Activated CD8-positive, alpha-beta T cell treated with anti-CD3 and anti-CD28 coated beads, Interleukin-2, amount 10 ng/mL, durations not matched to agents 7 days and 5 days (primary cell): ENCODE measurements around the gene SUCLG2. TPM values are rescaled to one million over a fixed set of nuclear protein-coding genes. Genes with fewer than 3 reads are reported as not detected.

ENCODE experiments used
- ATAC-seq: fragments of 150-1000 bp; cut with Tn5 transposase; one replicate; pipeline ENCODE4 v1.10.0; 2021; ENCODE audit warnings: moderate library complexity
- CTCF ChIA-PET: fragments of 350-600 bp; sonication (Branson Sonifier 250); formaldehyde crosslinking; loops from one replicate; lab custom pipeline; 2021; ENCODE audit warnings: antibody characterized with exemption; lab: Charles Lee
- POLR2A ChIA-PET: fragments of 350-600 bp; sonication (Branson Sonifier 250); formaldehyde crosslinking; loops from one replicate; lab custom pipeline; 2021; ENCODE audit warnings: antibody characterized with exemption; lab: Charles Lee
- DNase-seq: peaks from one replicate; pipeline ENCODE4 v3.0.0-alpha.2; 2020
- H3K27ac Mint-ChIP-seq: one replicate; pipeline ENCODE4 v1.8.0; 2021; ENCODE audit warnings: mild to moderate bottlenecking, mixed read lengths
- H3K27me3 Mint-ChIP-seq: one replicate; pipeline ENCODE4 v1.8.0; 2021; ENCODE audit warnings: low read depth, mixed read lengths
- H3K36me3 Mint-ChIP-seq: one replicate; pipeline ENCODE4 v1.8.0; 2021; ENCODE audit warnings: low read depth, mixed read lengths
- H3K4me1 Mint-ChIP-seq: one replicate; pipeline ENCODE4 v1.8.0; 2021; ENCODE audit warnings: low read depth, mixed read lengths
- H3K4me3 Mint-ChIP-seq: one replicate; pipeline ENCODE4 v1.8.0; 2021; ENCODE audit warnings: mild to moderate bottlenecking, mixed read lengths
- H3K9me3 Mint-ChIP-seq: one replicate; pipeline ENCODE4 v1.8.0; 2022; ENCODE audit warnings: mixed read lengths; ENCODE audit not compliant: insufficient read depth
- total RNA-seq, 2 experiments: library from RNA; stranded (reverse); gene quantifications; one replicate each; pipeline ENCODE4 v1.2.3, GENCODE V29; 2021

SUCLG2 gene
- total RNA-seq, 2 experiments from 2014 or later = 51.7 to 55.0 TPM

DNA sequence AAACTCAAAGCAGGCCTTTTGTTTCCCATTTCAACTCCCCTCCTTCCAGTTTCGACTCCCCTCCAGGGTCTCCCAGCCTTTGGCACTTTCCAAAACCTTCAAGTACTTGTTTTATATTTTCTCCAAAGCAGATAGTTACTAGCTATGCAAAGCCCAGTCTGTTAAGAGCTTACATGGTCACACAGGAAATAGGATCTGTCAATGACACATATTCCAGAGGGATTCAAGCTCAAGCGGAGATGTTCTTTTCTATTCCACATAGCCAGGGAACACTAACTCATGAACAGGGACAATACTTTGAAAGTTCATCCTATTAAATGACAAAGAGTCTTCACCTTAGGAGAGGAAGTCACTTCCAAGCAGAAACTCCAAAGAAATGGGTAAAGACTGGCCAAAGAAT, 18.6 kb downstream of the SUCLG2 start:
- H3K4me1 Mint-ChIP-seq = peaks cover 13% of the 10 kb centered on the region

DNA sequence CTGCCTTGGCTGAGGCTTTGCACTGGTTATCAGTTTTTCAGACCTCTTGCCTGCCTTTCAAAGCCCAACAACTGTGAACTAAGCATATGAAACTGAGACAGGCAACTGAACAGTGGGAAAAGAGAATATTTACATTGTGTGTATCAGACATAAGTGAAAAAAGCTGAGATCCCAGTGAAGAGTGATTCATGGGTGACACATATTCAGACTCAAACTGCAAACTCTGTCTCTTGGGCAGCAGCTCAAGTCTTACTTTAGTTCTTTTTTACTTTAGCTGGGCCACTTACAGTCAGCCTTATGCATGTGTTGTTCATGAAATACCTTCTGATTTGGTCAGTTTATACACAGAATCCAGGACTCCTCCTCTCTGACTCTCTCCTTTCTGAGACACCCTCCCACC, 19.2 kb downstream of the SUCLG2 start:
- Mint-ChIP-seq H3K9me3 (no peaks in the 10 kb centered on the region), H3K4me3 (no peak overlapping the region), H3K36me3 (peaks cover 54% of the 10 kb centered on the region), H3K27me3 (no peaks in the 10 kb centered on the region), H3K4me1 (peaks cover 13% of the 10 kb centered on the region), H3K27ac (no peak overlapping the region)
- DNase-seq (no peak), ATAC-seq (no peak)
- ChIA-PET POLR2A (no interaction called here), CTCF (interaction anchor here (1.5 kb wide), 1 partner anchor 41 kb away, joined by 5 read pairs; no protein-coding TSS in a partner anchor)

More for the DNA sequence above, 18.6 kb downstream of the SUCLG2 start:
- no peaks in the 10 kb centered on the region for H3K9me3 Mint-ChIP-seq
- H3K27ac Mint-ChIP-seq = no peak overlapping the region
- no peak overlapping the region for H3K4me3 Mint-ChIP-seq
- no peak for ATAC-seq
- H3K27me3 Mint-ChIP-seq = no peaks in the 10 kb centered on the region
- H3K36me3 Mint-ChIP-seq = peaks cover 55% of the 10 kb centered on the region
- no peak for DNase-seq
- ChIA-PET CTCF (interaction anchor here (0.9 kb wide), 1 partner anchor 33 kb away, joined by 3 read pairs; no protein-coding TSS in a partner anchor), POLR2A (no interaction called here)

DNA sequence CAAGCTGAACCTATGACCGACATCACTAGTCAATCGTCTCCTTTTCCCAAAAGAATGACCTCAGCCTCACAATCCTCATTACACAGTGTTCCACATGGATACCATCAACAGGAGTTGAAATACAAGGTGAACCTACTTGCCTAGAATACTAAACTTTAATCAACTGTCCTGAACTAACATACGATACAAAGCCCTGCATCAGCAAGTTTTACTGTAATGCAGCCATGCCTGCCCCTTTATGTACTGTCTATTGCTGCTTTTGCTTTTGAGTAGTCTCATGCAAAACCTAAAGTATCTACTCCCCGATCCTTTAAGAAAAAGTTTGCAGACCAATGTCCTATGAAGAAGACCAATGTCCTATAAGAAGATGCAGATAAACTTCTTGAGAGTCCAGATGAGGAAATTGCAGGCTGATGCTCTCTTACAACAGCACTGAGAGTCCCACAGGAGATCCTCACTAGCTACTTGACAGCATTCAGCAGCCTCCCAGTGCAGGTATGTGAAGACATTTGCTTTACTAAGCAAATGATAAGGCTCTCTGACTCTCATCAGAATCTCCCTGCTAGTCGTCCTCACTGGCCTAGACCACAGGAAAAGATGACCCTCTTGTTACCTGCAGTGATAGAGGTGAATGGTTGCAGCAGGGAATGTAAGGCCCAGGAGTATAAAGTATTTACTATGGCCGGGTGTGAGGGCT, 23.6 kb downstream of the SUCLG2 start:
- ChIA-PET POLR2A (no interaction called here), CTCF (no interaction called here)
- H3K27ac Mint-ChIP-seq = no peak overlapping the region
- H3K4me3 Mint-ChIP-seq = no peak overlapping the region
- peaks cover 47% of the 10 kb centered on the region for H3K36me3 Mint-ChIP-seq
- ATAC-seq (no peak), DNase-seq (no peak)
- H3K9me3 Mint-ChIP-seq = peaks cover 5% of the 10 kb centered on the region
- H3K27me3 Mint-ChIP-seq = no peaks in the 10 kb centered on the region
- H3K4me1 Mint-ChIP-seq = peaks cover 10% of the 10 kb centered on the region

GRCh38 chr3:67624687-67625086, 29.7 kb downstream of the SUCLG2 start:
- no peak for DNase-seq
- Mint-ChIP-seq H3K4me3 (no peak overlapping the region), H3K4me1 (no peaks in the 10 kb centered on the region), H3K9me3 (peaks cover 5% of the 10 kb centered on the region), H3K27ac (no peak overlapping the region), H3K36me3 (peaks cover 61% of the 10 kb centered on the region), H3K27me3 (no peaks in the 10 kb centered on the region)
- CTCF ChIA-PET = interaction anchor here (1.6 kb wide), 1 partner anchor 12 kb away, joined by 3 read pairs; no protein-coding TSS in a partner anchor
- POLR2A ChIA-PET = no interaction called here
- no peak for ATAC-seq

DNA sequence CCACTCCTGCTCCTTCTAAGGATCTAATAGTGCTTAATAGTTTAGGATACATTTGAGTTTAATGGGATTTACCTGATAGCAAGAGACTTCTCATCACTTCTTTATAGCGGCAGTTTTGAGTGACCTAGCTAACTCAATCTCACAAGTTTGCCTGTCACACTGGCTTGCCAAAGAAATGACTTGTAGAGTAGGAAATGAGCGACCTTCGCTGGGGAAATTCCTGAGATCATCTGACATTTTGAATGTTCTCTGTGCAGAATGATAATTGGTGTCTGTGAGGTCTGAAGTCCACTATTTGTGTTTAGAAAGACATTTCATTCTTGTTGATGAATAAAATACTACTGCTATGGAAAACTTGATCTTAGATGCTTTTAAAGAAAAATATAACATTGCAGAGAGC, 30.3 kb downstream of the SUCLG2 start:
- Mint-ChIP-seq H3K27me3 (no peaks in the 10 kb centered on the region), H3K36me3 (peaks cover 65% of the 10 kb centered on the region), H3K4me3 (no peak overlapping the region), H3K27ac (no peak overlapping the region), H3K9me3 (peaks cover 5% of the 10 kb centered on the region), H3K4me1 (no peaks in the 10 kb centered on the region)
- DNase-seq (no peak), ATAC-seq (no peak)
- ChIA-PET POLR2A (no interaction called here), CTCF (interaction anchor here (1.6 kb wide), 1 partner anchor 12 kb away, joined by 3 read pairs; no protein-coding TSS in a partner anchor)

DNA sequence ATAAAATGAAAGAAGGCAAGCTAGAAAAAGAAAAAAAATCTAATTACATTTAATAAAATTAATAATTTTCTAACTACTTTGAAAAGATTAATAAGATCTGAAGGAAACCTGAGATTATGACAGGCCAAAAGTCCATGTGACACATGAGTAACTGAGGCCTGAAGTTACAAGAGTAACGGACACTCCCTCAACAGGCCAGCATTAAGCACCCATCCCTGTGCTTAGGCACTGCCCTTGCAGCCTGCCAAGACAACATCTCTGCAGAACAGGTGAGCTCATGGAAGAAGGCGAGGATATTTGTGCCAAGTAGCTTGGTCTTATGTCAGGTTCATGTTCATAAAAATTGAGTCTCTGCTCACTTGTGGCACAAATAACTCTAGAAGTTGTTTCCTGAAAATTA, 31.8 kb downstream of the SUCLG2 start:
- H3K4me1 Mint-ChIP-seq = no peaks in the 10 kb centered on the region
- no peaks in the 10 kb centered on the region for H3K27me3 Mint-ChIP-seq
- no peak overlapping the region for H3K4me3 Mint-ChIP-seq
- H3K36me3 Mint-ChIP-seq = peaks cover 65% of the 10 kb centered on the region
- ATAC-seq (no peak), DNase-seq (no peak)
- no peaks in the 10 kb centered on the region for H3K9me3 Mint-ChIP-seq
- no peak overlapping the region for H3K27ac Mint-ChIP-seq
- CTCF ChIA-PET = no interaction called here
- POLR2A ChIA-PET = no interaction called here

- Mint-ChIP-seq H3K27me3 (no peaks in the 10 kb centered on the region), H3K27ac (no peak overlapping the region), H3K4me3 (no peak overlapping the region), H3K36me3 (peaks cover 69% of the 10 kb centered on the region), H3K4me1 (no peaks in the 10 kb centered on the region), H3K9me3 (no peaks in the 10 kb centered on the region)
- ChIA-PET POLR2A (no interaction called here), CTCF (interaction anchor here (1.4 kb wide), 1 partner anchor 23 kb away, joined by 3 read pairs; no protein-coding TSS in a partner anchor)
- DNase-seq (no peak), ATAC-seq (no peak)
Measured at GRCh38 chr3:67620869-67621268, 33.5 kb downstream of the SUCLG2 start.

- Mint-ChIP-seq H3K36me3 (peaks cover 69% of the 10 kb centered on the region), H3K27ac (no peak overlapping the region), H3K9me3 (no peaks in the 10 kb centered on the region), H3K27me3 (no peaks in the 10 kb centered on the region), H3K4me1 (no peaks in the 10 kb centered on the region), H3K4me3 (no peak overlapping the region)
- CTCF ChIA-PET = no interaction called here
- ATAC-seq (no peak), DNase-seq (no peak)
- POLR2A ChIA-PET = no interaction called here
Measured at GRCh38 chr3:67619991-67620390, 34.4 kb downstream of the SUCLG2 start.

- DNase-seq (no peak), ATAC-seq (no peak)
- no peaks in the 10 kb centered on the region for H3K27me3 Mint-ChIP-seq
- no peak overlapping the region for H3K27ac Mint-ChIP-seq
- CTCF ChIA-PET = no interaction called here
- H3K4me1 Mint-ChIP-seq = no peaks in the 10 kb centered on the region
- H3K9me3 Mint-ChIP-seq = peaks cover 4% of the 10 kb centered on the region
- peaks cover 66% of the 10 kb centered on the region for H3K36me3 Mint-ChIP-seq
- POLR2A ChIA-PET = no interaction called here
- no peak overlapping the region for H3K4me3 Mint-ChIP-seq
Measured at GRCh38 chr3:67617518-67617917, 36.9 kb downstream of the SUCLG2 start.

DNA sequence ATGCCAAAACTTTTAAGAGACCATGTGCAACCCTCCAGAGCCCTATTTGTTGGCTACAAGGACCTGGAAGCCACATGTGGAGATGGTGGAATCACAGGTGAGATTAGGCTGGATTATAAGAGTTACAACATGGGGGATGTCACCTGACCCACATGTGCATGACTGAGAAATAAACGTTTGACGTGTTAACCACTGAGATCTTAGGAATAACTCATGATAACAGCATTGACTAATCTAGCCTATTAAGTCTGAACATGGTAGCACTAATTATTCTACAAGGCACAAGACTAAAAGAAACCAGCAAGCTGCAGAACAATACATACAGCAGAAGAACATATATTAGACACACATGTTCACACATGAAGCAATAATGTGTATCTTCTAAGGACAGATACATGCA, 38.4 kb downstream of the SUCLG2 start:
- no peaks in the 10 kb centered on the region for H3K27me3 Mint-ChIP-seq
- POLR2A ChIA-PET = no interaction called here
- DNase-seq (no peak), ATAC-seq (no peak)
- peaks cover 5% of the 10 kb centered on the region for H3K4me1 Mint-ChIP-seq
- H3K36me3 Mint-ChIP-seq = peaks cover 74% of the 10 kb centered on the region
- no peak overlapping the region for H3K27ac Mint-ChIP-seq
- peaks cover 4% of the 10 kb centered on the region for H3K9me3 Mint-ChIP-seq
- CTCF ChIA-PET = no interaction called here
- H3K4me3 Mint-ChIP-seq = no peak overlapping the region

DNA sequence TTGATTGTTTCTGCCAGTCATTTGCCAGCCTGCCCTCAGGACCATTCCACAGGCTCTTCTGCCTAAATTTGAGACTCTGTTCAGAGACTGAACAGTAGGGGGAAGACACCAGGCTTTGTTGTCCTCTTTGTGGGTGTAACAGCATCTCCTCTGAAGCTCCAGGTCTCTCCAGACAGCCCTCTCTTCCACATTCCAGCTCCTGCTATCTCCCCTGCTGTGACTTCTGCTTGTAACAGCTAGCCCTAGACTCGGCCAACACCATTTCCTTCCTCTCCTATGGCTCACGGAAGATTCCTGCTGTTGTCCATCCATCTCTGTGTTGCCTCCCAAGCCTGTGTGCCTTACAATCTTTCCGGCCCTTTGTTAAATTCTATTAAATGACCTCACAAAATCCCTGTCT, 40.2 kb downstream of the SUCLG2 start:
- H3K4me3 Mint-ChIP-seq = no peak overlapping the region
- H3K4me1 Mint-ChIP-seq = peaks cover 11% of the 10 kb centered on the region
- no peaks in the 10 kb centered on the region for H3K27me3 Mint-ChIP-seq
- ChIA-PET POLR2A (no interaction called here), CTCF (interaction anchor here (1.0 kb wide), 1 partner anchor 107 kb away, joined by 5 read pairs; no protein-coding TSS in a partner anchor)
- peaks cover 79% of the 10 kb centered on the region for H3K36me3 Mint-ChIP-seq
- H3K9me3 Mint-ChIP-seq = peaks cover 4% of the 10 kb centered on the region
- no peak overlapping the region for H3K27ac Mint-ChIP-seq
- ATAC-seq (no peak), DNase-seq (no peak)

DNA sequence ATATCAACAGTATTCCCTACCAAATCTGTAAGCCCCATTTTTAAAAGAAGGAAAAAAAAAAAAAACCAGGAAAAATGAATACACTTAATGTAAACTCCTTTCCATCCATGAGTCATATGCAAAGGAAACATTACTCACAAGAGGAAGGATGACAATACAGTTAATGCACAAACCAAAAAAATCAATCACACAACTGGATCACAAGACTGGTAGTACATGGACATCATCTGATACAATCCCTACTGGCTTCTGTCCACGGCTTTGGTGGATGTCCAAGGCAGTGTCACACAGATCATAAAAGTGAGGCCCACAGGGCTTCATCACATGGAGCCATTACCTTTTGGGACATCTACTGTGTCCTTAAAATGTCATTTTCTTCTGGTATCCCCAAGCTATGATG, 44.0 kb downstream of the SUCLG2 start:
- DNase-seq = no peak
- CTCF ChIA-PET = no interaction called here
- H3K4me3 Mint-ChIP-seq = no peak overlapping the region
- ATAC-seq = no peak
- no peaks in the 10 kb centered on the region for H3K27me3 Mint-ChIP-seq
- H3K36me3 Mint-ChIP-seq = peaks cover 82% of the 10 kb centered on the region
- H3K9me3 Mint-ChIP-seq = peaks cover 4% of the 10 kb centered on the region
- H3K27ac Mint-ChIP-seq = no peak overlapping the region
- H3K4me1 Mint-ChIP-seq = peaks cover 17% of the 10 kb centered on the region
- POLR2A ChIA-PET = no interaction called here
